CD4-positive, alpha-beta T cell treated with Interleukin-1 beta for 1 hour (primary cell): ENCODE results near the gene ZKSCAN7.
"Not testable (repeated sequence)": the region's sequence is repeated elsewhere in the genome, so short reads cannot be mapped to it uniquely, and the experiment has no call there.

Experiments used
- DNase-seq, 2 donors: peaks; one replicate each; pipeline ENCODE4 v3.0.0-alpha.2; 2020 to 2022

Gene ZKSCAN7

GRCh38 chr3:44554626-44555592, at the start of gene ZKSCAN7:
ZKSCAN7 (plus strand) TSS chr3:44555193; CDS start chr3:44557048, 1,855 bp downstream.
- peak; percentile 48 to 55 for DNase-seq

- DNase-seq, result no peak
Measured at GRCh38 chr3:44506556-44506955, 48.4 kb upstream of the ZKSCAN7 start.

- no peak for DNase-seq
Measured at GRCh38 chr3:44506961-44507360, 48.0 kb upstream of the ZKSCAN7 start.

- DNase-seq, result no peak
Measured at GRCh38 chr3:44509393-44509921, 45.5 kb upstream of the ZKSCAN7 start.

DNA sequence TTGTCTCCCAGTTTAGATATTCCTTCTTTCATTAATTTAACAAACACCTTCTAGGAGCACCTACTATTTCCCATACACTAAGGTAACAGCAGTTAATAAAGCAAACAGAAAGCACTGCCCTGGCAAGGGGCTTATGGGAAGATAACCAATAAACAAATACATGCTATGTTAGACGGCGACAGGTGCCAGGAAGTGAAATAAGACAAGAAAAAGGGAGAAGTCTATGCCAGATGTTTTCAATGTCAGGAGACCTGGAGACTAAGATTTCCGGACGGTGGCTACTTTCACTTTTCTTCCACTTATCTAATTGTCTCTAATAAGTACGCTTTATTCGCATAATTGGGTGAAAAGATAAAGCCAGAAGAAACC, 45.0 kb upstream of the ZKSCAN7 start:
- peak in 1 of 2 donors; percentile 17 for DNase-seq

DNA sequence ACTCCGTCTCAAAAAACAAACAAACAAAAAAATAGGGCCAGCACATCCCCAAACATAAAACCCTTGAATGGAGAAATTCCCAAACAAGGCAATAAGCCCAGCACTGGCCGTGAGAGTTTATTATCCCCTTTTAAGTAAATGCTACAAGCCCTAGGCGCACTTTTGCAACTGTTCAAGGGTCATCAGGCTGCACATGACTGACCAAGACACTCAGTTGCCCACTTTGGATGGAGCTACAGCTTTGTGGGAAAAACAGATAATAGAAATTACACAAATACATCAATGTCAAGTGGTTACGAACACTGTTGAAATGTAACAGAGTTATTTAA, 43.8 kb upstream of the ZKSCAN7 start:
- no peak for DNase-seq

DNA sequence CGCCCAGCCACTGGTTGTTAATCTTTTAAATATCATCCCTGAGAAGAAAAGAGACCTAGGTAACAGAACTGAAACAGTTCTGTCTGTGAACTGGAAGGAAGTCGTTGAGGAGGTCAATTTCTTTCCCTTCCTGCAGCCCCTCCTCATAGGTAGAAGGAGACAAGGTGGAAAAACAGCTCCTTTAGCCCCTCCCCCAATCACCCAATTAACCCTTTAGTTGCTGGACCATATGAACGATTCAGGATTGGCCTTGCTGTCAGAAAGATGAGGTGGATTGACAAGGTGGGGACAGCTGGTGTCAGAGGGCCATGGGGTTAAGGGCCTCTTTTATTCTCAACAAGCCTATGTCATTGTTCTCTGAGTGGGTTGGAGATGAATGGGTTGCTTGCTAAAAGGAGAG, 41.5 kb upstream of the ZKSCAN7 start:
- DNase-seq, result no peak

DNA sequence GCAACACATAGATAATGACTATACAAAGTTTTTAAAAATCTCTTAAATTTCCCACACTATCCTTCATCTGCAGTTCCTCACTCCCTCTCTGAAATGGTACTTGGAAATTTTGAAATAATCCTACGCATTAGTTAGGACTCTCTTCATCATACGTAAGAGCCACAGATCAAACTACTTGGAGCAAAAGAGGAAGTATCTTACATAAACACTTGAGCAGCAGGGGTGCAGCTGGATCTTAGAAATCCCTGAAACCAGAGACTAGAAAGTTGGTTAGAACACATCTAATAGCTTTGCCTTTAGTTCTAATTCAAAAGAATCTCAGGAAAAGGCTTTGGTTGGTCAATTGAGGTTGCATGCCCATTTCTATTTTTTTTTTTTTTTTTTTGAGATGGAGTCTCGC, 38.8 kb upstream of the ZKSCAN7 start:
- DNase-seq, result no peak

DNA sequence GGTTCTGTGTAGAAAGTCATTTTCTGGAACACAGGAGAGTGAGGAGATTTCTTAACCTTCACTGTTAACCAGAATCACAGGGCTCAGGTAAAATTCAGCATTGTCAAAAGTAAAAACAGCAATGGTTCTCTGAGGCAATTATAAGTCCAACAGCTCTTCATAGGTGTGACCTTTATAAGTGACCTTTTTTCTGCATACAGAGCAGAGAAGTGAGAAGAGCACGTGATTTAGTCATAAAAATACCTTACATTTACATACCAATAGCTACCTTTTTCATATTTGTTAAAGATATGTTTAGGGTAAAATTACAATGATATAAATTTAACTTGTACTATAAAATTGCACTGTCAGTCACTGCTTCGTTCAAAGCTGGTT, 36.2 kb upstream of the ZKSCAN7 start:
- DNase-seq, result no peak

DNA sequence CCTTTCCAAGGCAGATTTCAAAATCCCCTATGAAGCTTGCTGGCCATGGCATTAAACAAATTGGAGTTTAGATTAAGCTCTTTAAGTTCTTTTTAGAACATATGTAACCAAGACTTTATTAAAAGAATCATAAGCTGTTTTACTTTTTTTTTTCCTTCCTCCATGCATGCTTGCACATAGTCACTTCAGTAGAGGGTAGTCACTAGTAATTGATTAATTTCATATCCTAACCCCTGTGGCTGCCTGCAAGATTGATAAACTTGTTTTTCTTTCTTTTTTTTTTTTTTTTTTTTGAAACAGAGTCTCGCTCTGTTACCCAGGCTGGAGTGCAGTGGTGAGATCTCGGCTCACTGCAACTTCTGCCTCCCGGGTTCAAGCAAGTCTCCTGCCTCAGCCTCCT, 33.3 kb upstream of the ZKSCAN7 start:
- DNase-seq, result no peak

- no peak for DNase-seq
Measured at GRCh38 chr3:44522494-44522933, 32.5 kb upstream of the ZKSCAN7 start.

DNA sequence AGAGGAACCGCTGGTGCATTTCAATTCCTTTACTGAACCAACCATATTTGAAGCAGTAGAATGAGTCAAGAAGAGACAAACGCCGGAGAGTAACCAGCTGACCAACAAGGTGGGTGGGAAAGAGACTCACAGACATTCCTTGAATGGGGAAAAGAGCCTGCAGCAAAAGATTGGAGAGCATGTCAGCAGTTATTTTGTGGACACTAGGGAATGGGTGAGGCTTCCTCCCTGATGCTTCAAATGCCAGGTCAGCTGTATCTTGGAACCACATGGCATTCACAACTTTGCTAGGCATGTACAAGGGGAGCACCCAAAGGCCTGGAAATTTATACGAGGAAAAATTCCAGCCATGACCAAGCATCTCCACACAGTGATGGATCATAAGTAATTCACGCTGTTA, 29.9 kb upstream of the ZKSCAN7 start:
- no peak for DNase-seq

DNA sequence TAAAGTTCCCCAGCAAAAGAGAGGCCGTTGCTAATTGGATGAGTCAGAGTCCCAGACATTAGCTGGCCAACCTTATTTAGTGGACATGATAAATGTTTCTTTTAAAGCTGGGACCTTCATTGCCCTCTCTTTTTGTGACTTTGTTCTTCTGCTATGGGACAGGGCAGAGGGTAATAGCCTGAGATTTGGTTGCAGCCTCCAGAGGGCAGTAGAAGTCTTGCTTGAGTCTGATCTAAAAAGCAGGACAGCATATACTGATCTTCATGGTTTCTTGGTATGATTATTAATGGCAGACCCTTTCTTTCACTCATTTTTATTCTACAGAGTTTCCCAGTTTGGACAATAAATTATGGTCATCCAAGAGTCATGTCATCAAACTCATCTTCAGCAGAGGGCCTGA, 25.1 kb upstream of the ZKSCAN7 start:
- no peak for DNase-seq

- DNase-seq, result no peak
Measured at GRCh38 chr3:44530911-44531310, 24.1 kb upstream of the ZKSCAN7 start.

- not testable (repeated sequence) for DNase-seq
Measured at GRCh38 chr3:44534659-44535058, 20.3 kb upstream of the ZKSCAN7 start.

DNA sequence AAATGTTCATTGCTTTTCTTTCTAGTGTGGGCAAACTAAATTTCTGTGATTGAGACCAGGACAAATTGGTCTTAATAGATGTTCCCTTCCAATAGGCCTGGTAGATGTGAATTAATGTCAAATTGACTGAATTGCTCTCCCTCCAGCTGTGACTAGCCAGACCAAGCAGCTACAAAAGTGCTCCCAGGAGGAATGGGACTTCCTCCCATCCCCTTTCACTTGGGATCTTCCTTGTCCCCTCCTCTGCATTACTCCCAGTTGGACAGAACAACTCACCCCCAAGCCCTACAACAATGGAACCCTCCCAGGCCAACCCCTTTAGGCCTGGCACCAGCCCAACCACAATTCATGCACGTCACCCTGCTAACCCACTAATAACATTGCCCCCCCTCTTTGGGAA, 19.6 kb upstream of the ZKSCAN7 start:
- DNase-seq, result no peak

GRCh38 chr3:44544811-44545210, 10.2 kb upstream of the ZKSCAN7 start:
- DNase-seq, result not testable (repeated sequence)

DNA sequence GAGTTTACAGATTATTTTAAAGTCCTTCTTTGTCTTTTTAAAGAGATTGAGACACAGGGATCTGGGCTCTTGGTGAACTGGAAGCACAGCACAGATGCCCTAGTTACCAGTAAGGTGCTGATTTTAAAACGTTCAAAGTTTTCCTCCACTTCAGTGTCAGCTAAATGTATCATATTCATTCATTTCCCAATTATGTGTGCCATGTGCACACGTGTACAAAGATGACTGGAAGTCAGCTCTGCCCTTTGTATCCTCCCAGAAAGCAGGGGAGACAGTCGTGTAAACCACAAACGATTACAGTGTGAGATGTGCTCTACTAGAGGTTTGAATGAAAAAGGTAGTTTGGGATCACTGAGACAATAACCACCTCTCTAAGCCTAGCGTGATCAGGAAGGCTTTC, 730 bp downstream of the ZKSCAN7 start:
- DNase-seq, result no peak

DNA sequence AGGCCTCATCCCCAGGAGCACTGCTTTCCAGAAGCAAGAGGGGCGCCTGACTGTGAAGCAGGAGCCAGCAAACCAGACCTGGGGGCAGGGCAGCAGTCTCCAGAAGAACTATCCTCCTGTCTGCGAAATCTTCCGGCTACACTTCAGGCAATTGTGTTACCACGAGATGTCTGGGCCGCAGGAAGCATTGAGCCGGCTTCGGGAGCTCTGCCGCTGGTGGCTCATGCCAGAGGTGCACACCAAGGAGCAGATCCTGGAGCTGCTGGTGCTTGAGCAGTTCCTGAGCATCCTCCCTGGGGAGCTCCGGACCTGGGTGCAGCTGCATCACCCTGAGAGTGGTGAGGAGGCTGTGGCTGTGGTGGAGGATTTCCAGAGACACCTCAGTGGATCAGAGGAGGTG, 2.1 kb downstream of the ZKSCAN7 start:
- no peak for DNase-seq

- DNase-seq, result no peak
Measured at GRCh38 chr3:44561076-44561475, 6.1 kb downstream of the ZKSCAN7 start.

GRCh38 chr3:44562147-44562546, 7.2 kb downstream of the ZKSCAN7 start:
- DNase-seq, result no peak

- no peak for DNase-seq
Measured at GRCh38 chr3:44568561-44568960, 13.6 kb downstream of the ZKSCAN7 start.

DNA sequence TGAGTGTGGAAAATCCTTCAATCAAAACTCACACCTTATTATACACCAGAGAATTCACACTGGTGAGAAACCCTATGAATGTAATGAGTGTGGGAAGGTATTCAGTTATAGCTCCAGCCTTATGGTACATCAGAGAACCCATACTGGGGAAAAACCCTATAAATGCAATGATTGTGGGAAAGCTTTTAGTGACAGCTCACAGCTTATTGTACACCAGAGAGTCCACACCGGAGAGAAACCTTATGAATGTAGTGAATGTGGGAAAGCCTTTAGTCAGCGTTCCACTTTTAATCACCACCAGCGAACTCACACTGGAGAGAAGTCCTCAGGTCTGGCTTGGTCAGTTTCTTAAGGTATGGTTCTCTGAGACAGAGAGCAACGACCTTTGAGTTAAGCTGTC, 16.0 kb downstream of the ZKSCAN7 start:
- no peak for DNase-seq

GRCh38 chr3:44576613-44577012, 21.6 kb downstream of the ZKSCAN7 start:
- no peak for DNase-seq
